Neural progenitor cell (in vitro differentiated cells): ENCODE measurements around the gene LILRB1. TPM values are rescaled to one million over a fixed set of nuclear protein-coding genes. Genes with fewer than 3 reads are reported as not detected.
"Not testable (repeated sequence)": the region's sequence is repeated elsewhere in the genome, so short reads cannot be mapped to it uniquely, and the experiment has no call there.

Experiments
- DNase-seq: peaks from one replicate; pipeline ENCODE4 v3.0.0-alpha.2; 2016; ENCODE audit warnings: low spot score
- H2AFZ ChIP-seq: fragments of 200-600 bp; sonication (generic); replicated peaks from 2 replicates; pipeline ENCODE4 v1.6.1; 2016; ENCODE audit warnings: antibody characterized with exemption
- H3F3A ChIP-seq: fragments of 200-600 bp; sonication (generic); 2 replicates; pipeline ENCODE4 v1.6.1; 2016; ENCODE audit warnings: antibody characterized with exemption, low read depth
- H3K27ac ChIP-seq: fragments of 200-600 bp; sonication (generic); 2 replicates; pipeline ENCODE4 v1.5.1; 2016; ENCODE audit warnings: mild to moderate bottlenecking
- H3K27me3 ChIP-seq: fragments of 200-600 bp; sonication (generic); 2 replicates; pipeline ENCODE4 v1.6.1; 2016; ENCODE audit warnings: mild to moderate bottlenecking, moderate library complexity
- H3K36me3 ChIP-seq: fragments of 200-600 bp; sonication (generic); 2 replicates; pipeline ENCODE4 v1.5.1; 2016
- H3K4me1 ChIP-seq: fragments of 200-600 bp; sonication (generic); 2 replicates; pipeline ENCODE4 v1.6.1; 2016; ENCODE audit warnings: mixed run types
- H3K4me2 ChIP-seq: fragments of 200-600 bp; sonication (generic); 2 replicates; pipeline ENCODE4 v1.6.1; 2016
- H3K4me3 ChIP-seq: fragments of 200-600 bp; sonication (generic); 2 replicates; pipeline ENCODE4 v1.5.1; 2016
- H3K79me2 ChIP-seq: fragments of 200-600 bp; sonication (generic); 2 replicates; pipeline ENCODE4 v1.6.1; 2016; ENCODE audit warnings: low read depth
- H3K9ac ChIP-seq: fragments of 200-600 bp; sonication (generic); 2 replicates; pipeline ENCODE4 v1.6.1; 2016
- H3K9me3 ChIP-seq: fragments of 200-600 bp; sonication (generic); 2 replicates; pipeline ENCODE4 v1.5.1; 2016; ENCODE audit warnings: low read depth
- H4K20me1 ChIP-seq: fragments of 200-600 bp; sonication (generic); 2 replicates; pipeline ENCODE4 v1.6.1; 2016; ENCODE audit warnings: low read depth
- H3K27ac Mint-ChIP-seq: 3 replicates; pipeline ENCODE4 v1.8.0; 2021; ENCODE audit warnings: mixed read lengths
- H3K27me3 Mint-ChIP-seq: 2 replicates; pipeline ENCODE4 v1.8.0; 2022; ENCODE audit warnings: low read depth, mild to moderate bottlenecking, inconsistent platforms, moderate library complexity, mixed read lengths; ENCODE audit not compliant: insufficient read depth
- H3K36me3 Mint-ChIP-seq: 3 replicates; pipeline ENCODE4 v1.8.0; 2021; ENCODE audit warnings: mixed read lengths
- H3K4me1 Mint-ChIP-seq: 3 replicates; pipeline ENCODE4 v1.8.0; 2021; ENCODE audit warnings: mixed read lengths
- H3K4me3 Mint-ChIP-seq: 3 replicates; pipeline ENCODE4 v1.8.0; 2021; ENCODE audit warnings: mild to moderate bottlenecking, moderate library complexity, mixed read lengths
- H3K9me3 Mint-ChIP-seq: 3 replicates; pipeline ENCODE4 v1.8.0; 2020; ENCODE audit warnings: mixed read lengths
- EZH2 ChIP-seq: fragments of 200-600 bp; sonication (generic); IDR thresholded peaks from 2 replicates; pipeline ENCODE4 v1.6.1; 2017; ENCODE audit warnings: antibody characterized with exemption, mild to moderate bottlenecking, moderate library complexity
- EZH2phosphoT487 ChIP-seq: fragments of 200-600 bp; sonication (generic); IDR thresholded peaks from 2 replicates; pipeline ENCODE4 v1.6.1; 2017; ENCODE audit warnings: antibody characterized with exemption
- total RNA-seq: library from RNA; depleted of rRNA; stranded (reverse); fragments of >200 nt; gene quantifications from 2 replicates; pipeline ENCODE4 v1.2.3, GENCODE V29; 2015; ENCODE audit warnings: low replicate concordance
- TF ChIP-seq, protein P1 (sequence below): fragments of 200-600 bp; sonication (generic); IDR thresholded peaks from 2 replicates; pipeline ENCODE4 v1.5.1; 2017; ENCODE audit warnings: antibody characterized with exemption, mild to moderate bottlenecking

The LILRB1 gene
- total RNA-seq, 1 donor from 2014 or later: not detected

DNA sequence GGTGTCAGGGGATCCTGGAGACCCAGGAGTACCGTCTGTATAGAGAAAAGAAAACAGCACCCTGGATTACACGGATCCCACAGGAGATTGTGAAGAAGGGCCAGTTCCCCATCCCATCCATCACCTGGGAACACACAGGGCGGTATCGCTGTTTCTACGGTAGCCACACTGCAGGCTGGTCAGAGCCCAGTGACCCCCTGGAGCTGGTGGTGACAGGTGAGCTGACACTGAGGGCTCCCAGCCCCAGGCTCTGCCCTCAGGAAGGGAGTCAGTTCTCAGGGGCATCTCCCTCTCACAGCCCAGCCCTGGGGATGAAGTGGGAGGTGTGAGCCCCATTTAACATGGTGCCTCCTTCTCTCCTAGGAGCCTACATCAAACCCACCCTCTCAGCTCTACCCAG is 35.5 kb upstream of the LILRB1 start:
- Histone ChIP-seq H3K27ac (no peak overlapping the region), H3K79me2 (no peaks in the 10 kb centered on the region), H3F3A (no peaks in the 10 kb centered on the region), H3K4me2 (no peak overlapping the region), H3K36me3 (no peaks in the 10 kb centered on the region), H3K27me3 (no peaks in the 10 kb centered on the region), H4K20me1 (no peaks in the 10 kb centered on the region), H3K9ac (no peak overlapping the region), H3K9me3 (no peaks in the 10 kb centered on the region), H3K4me3 (no peak overlapping the region), H2AFZ (no peak overlapping the region), H3K4me1 (no peaks in the 10 kb centered on the region)
- peaks cover 26% of the 10 kb centered on the region for H3K9me3 Mint-ChIP-seq
- TF ChIP-seq EZH2phosphoT487 (no peak), EZH2 (no peak)
- TF ChIP-seq, protein P1, sequence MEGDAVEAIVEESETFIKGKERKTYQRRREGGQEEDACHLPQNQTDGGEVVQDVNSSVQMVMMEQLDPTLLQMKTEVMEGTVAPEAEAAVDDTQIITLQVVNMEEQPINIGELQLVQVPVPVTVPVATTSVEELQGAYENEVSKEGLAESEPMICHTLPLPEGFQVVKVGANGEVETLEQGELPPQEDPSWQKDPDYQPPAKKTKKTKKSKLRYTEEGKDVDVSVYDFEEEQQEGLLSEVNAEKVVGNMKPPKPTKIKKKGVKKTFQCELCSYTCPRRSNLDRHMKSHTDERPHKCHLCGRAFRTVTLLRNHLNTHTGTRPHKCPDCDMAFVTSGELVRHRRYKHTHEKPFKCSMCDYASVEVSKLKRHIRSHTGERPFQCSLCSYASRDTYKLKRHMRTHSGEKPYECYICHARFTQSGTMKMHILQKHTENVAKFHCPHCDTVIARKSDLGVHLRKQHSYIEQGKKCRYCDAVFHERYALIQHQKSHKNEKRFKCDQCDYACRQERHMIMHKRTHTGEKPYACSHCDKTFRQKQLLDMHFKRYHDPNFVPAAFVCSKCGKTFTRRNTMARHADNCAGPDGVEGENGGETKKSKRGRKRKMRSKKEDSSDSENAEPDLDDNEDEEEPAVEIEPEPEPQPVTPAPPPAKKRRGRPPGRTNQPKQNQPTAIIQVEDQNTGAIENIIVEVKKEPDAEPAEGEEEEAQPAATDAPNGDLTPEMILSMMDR: no peak
- no peak overlapping the region for H3K27ac Mint-ChIP-seq
- DNase-seq: no peak
- no peaks in the 10 kb centered on the region for H3K36me3 Mint-ChIP-seq
- H3K4me1 Mint-ChIP-seq: no peaks in the 10 kb centered on the region
- H3K27me3 Mint-ChIP-seq: peaks cover 4% of the 10 kb centered on the region
- H3K4me3 Mint-ChIP-seq: no peak overlapping the region

DNA sequence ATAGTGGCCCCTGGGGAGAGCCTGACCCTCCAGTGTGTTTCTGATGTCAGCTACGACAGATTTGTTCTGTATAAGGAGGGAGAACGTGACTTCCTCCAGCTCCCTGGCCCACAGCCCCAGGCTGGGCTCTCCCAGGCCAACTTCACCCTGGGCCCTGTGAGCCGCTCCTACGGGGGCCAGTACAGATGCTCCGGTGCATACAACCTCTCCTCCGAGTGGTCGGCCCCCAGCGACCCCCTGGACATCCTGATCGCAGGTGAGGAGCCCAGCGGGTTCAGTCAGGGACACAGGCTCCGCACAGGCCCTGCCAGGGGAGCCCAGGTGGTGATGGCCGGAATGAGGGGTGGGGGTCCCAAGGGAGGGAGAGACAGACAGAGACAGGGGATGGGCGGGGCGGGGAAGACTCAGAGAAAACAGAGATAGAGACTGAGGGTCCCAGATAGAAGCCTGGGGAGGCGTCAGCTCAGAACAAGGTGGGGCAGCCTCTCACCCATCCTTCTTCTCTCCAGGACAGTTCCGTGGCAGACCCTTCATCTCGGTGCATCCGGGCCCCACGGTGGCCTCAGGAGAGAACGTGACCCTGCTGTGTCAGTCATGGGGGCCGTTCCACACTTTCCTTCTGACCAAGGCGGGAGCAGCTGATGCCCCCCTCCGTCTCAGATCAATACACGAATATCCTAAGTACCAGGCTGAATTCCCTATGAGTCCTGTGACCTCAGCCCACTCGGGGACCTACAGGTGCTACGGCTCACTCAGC is 34.4 kb upstream of the LILRB1 start:
- not testable (repeated sequence) for H3K4me3 Mint-ChIP-seq, H4K20me1 ChIP-seq, H3K4me1 ChIP-seq, H3K27ac ChIP-seq, H3K4me2 ChIP-seq, H3K4me1 Mint-ChIP-seq, H3K9me3 ChIP-seq, H3K4me3 ChIP-seq, H3K27ac Mint-ChIP-seq, H3K36me3 ChIP-seq, DNase-seq, H3K79me2 ChIP-seq, H3K27me3 Mint-ChIP-seq, H3F3A ChIP-seq, H3K27me3 ChIP-seq, H2AFZ ChIP-seq, H3K36me3 Mint-ChIP-seq, H3K9ac ChIP-seq
- peaks cover 26% of the 10 kb centered on the region for H3K9me3 Mint-ChIP-seq

DNA sequence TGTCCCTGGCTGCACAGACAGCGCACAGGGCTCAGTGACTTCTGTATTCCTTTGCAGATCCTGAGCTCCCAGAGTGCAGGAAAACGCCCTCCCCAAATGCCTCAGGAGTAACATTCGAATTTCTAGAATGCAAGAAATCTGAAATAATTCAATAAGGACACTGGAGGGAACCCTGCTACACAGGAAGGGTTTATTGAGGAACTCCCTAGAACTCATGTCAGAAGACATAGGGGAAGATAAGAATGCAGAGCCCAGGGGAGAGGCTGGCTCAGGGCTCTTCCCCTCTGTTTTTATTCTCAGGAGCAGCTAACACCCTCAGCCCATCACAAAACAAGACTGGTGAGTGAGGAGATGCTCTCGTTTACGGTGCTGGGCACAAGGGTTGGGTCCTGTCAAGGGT is 30.1 kb upstream of the LILRB1 start:
- Histone ChIP-seq H3K9ac (no peak overlapping the region), H3K27me3 (no peaks in the 10 kb centered on the region), H4K20me1 (no peaks in the 10 kb centered on the region), H3K9me3 (peaks cover 15% of the 10 kb centered on the region), H3K36me3 (no peaks in the 10 kb centered on the region), H3K4me2 (no peak overlapping the region), H3F3A (no peaks in the 10 kb centered on the region), H3K4me1 (no peaks in the 10 kb centered on the region), H2AFZ (no peak overlapping the region), H3K4me3 (no peak overlapping the region), H3K27ac (no peak overlapping the region), H3K79me2 (no peaks in the 10 kb centered on the region)
- peaks cover 23% of the 10 kb centered on the region for H3K9me3 Mint-ChIP-seq
- TF ChIP-seq, protein P1: no peak
- TF ChIP-seq EZH2phosphoT487 (no peak), EZH2 (no peak)
- no peaks in the 10 kb centered on the region for H3K36me3 Mint-ChIP-seq
- no peak for DNase-seq
- no peaks in the 10 kb centered on the region for H3K27me3 Mint-ChIP-seq
- H3K4me3 Mint-ChIP-seq: no peak overlapping the region
- no peaks in the 10 kb centered on the region for H3K4me1 Mint-ChIP-seq
- no peak overlapping the region for H3K27ac Mint-ChIP-seq

DNA sequence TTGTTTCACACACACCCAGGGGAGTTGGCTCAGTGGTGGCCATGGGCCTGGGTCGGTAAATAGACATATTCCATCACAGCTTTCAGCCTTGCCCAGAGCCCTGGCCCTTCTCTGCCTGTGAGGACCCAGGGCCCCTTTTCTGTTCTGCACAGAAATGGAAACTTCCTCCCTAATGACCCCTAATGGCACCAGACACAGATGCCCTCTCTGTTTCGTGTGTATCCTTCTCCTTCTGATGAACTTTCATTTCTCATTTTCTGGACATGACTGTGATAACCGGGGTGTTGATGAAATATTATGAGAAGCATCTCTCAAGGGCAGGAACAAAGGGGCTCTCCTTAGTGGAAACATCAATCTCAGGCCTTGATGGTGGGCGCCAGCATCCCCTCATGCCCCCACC is 24.1 kb upstream of the LILRB1 start:
- Histone ChIP-seq H3F3A (no peaks in the 10 kb centered on the region), H3K27ac (no peak overlapping the region), H3K4me1 (no peaks in the 10 kb centered on the region), H3K4me3 (no peak overlapping the region), H3K27me3 (no peaks in the 10 kb centered on the region), H3K79me2 (no peaks in the 10 kb centered on the region), H2AFZ (no peak overlapping the region), H3K4me2 (no peak overlapping the region), H3K9me3 (peaks cover 30% of the 10 kb centered on the region), H4K20me1 (no peaks in the 10 kb centered on the region), H3K36me3 (no peaks in the 10 kb centered on the region), H3K9ac (no peak overlapping the region)
- Mint-ChIP-seq H3K36me3 (no peaks in the 10 kb centered on the region), H3K9me3 (peaks cover 32% of the 10 kb centered on the region), H3K4me3 (no peak overlapping the region), H3K27me3 (no peaks in the 10 kb centered on the region), H3K4me1 (no peaks in the 10 kb centered on the region), H3K27ac (no peak overlapping the region)
- DNase-seq: no peak
- TF ChIP-seq EZH2: no peak
- TF ChIP-seq, protein P1: no peak
- TF ChIP-seq EZH2phosphoT487: no peak
